HG02588 (cell line): ENCODE data around the gene IQSEC1.

Experiments used
- ATAC-seq: cut with Tn5 transposase; IDR thresholded peaks from one replicate; pipeline ENCODE4 v1.9.1; 2021; ENCODE audit warnings: mild to moderate bottlenecking, moderate library complexity; ENCODE audit not compliant: unreplicated experiment

Gene IQSEC1

DNA sequence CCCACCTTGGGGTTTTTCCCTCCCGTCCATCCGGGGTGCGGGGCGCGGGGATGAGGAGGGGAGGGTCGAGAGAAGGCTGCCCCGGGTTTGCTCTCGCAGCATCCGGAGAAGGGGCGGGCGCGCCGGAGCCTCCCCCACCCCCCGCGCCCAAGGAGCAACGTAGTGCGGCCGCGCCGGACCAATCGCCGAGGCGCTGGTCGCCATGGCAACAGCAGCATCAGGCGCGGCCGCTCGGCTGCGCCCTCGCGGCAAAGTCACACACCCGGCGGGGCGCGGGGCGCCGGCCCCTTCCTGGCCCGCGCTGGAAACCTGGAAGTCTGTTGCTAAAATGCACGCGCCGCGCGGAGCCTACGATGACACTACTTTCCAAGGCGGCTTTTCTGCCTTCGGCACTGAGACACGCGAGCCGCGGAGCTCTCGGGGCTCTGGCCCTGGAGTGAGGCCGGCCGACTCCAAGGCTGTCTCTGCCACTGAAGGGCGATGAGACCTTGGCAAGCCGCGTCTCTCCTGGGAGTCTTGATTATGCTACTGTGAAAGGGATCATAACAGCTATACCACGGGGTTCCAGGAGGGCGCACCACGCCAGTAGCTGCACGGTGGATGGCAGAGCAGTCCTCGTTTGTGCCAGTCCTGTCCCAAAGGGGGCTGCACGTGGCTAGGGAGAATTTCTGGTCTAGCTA is at the start of gene IQSEC1:
Gene IQSEC1, minus strand, starts transcription at position 104 of the 680 bp plus-strand sequence. CDS start 415 bp downstream, outside the sequence.
- peak; percentile 48 for ATAC-seq

GRCh38 chr3:13122081-13123012 is 49.1 kb upstream of the IQSEC1 start:
- no peak for ATAC-seq

- no peak for ATAC-seq
These were observed 48.3 kb upstream of the IQSEC1 start for GRCh38 chr3:13121553-13122001.

- no peak for ATAC-seq
These were observed 47.8 kb upstream of the IQSEC1 start for GRCh38 chr3:13120928-13121552.

GRCh38 chr3:13120289-13120927 is 47.2 kb upstream of the IQSEC1 start:
- ATAC-seq = no peak

- ATAC-seq = no peak
These were observed 46.4 kb upstream of the IQSEC1 start for GRCh38 chr3:13119471-13120220.

GRCh38 chr3:13116426-13116825 is 43.2 kb upstream of the IQSEC1 start:
- no peak for ATAC-seq

DNA sequence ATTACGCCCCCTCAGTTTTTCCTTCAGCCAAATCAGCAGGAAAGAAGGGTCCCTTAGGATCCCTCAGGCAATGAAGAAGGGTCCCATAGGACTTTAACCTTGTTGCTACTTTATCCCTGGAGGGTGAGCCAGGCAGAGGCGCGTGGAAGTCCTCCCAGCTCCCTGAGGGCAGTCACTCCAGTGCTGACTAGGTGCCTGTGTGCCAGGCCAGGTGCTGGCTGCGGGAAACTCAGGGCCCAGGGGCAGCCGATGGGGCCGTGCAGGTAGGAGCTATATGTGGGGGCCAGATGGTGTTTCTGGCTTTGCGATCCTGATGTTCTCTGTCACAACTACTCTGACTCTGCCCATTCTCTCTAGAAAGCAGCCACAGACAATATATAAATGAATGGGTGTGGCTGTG is 42.8 kb upstream of the IQSEC1 start:
- ATAC-seq = no peak

DNA sequence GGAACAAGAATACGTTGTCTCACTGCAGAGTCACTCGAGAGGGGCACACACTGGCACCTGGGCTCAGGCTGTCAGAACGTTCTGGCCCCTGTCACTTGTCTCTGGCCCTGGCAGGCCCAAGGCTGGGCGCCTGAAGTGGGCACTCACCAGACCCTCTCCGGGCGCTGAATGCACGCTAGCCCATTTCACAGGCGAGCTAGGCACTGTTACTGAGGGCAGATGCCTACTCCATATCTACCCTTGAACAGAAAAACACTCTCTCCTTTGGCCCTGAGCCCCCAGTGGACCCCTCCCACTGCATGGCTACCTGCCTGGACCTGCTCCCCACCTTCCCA is 42.3 kb upstream of the IQSEC1 start:
- ATAC-seq = no peak

- no peak for ATAC-seq
These were observed 41.8 kb upstream of the IQSEC1 start for GRCh38 chr3:13114811-13115575.

DNA sequence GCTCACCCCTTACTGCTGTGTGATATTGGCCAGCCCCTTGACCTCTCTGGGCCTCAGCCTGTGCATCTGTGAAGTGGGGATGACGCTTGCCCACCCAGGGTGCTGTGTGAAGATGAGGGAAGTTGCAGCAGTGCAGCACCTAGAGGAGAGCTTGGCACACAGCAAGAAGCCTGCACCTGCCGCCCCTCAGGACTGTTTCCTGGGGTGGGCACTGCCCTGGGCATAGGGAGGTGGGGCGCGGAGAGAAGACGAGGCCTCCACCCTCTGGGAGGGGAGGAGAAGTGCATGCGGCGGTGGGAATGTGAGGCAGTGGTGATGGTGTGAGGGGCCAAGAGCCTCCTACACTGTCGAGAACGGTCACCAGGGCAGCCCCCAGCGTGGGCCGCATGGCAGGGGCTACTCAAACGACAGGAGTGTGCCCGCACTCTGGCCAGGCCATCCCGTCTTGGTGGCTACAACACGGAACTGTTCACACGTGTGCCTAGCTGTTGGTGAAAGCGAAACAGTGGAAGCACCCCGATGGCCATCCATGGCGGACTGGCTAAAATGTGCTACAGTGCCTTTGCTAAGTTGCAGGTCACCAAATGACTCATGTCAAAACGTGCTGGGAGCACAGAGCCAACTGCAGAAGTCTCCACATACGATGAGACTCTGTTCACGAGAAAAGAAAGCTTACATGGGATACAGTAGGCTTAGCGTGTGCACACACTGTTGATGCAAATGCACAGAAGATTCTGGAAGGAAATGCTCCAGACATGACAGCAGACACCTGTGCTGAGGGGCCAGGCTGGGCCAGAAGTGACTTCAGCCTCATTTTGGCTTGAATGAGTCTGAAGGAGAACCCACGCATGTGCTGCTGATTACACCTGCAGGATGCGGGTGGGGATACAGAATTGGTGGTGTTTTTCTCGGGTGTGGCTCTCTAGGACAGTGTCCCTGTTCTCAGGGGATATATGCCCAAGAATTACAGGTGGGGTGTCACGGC is 40.4 kb upstream of the IQSEC1 start:
- ATAC-seq = no peak

- ATAC-seq = no peak
These were observed 39.5 kb upstream of the IQSEC1 start for GRCh38 chr3:13112521-13113345.

- ATAC-seq = no peak
These were observed 38.8 kb upstream of the IQSEC1 start for GRCh38 chr3:13111873-13112520.

GRCh38 chr3:13111173-13111872 is 38.1 kb upstream of the IQSEC1 start:
- ATAC-seq = no peak

DNA sequence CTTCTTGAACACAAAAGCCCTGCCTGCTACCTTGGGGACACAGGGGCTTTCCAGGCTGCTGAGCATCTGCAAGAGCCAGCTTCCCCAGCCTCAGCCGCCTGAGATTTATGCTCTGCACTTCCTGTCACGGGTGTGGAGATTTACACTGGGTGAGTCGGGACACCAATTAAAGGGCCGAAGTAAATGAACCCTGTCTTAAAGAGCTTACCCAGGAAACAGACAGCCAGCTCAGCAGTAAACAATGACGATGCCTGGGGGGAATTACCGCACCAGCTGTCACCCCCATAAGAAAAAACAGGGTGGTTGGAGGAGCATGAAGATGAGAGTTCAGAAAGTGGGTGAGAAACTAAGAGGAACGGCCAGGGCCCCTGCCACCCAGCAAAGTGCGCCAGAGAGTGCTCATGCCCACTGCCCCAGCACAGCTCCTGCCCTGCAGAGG is 37.5 kb upstream of the IQSEC1 start:
- no peak for ATAC-seq

DNA sequence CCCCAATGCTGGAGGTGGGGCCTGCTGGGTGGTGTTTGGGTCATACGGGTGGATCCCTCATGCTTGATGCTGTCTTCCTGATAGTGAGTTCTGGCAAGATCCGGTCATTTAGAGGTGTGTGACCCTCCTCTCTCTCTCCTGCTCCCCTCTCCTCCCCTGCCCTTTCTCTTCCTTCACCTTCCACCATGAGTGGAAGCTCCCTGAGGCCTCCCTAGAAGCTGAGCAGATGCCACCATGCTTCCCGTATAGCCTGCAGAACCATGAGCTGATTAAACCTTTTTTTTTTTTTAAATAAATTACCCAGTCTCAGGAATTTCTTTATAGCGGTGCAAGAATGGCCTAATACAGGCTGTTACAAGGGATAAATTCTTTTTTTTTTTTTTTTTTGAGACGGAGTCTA is 36.3 kb upstream of the IQSEC1 start:
- no peak for ATAC-seq
